ENCODE results near the gene LINS1. TPM values are rescaled to one million over a fixed set of nuclear protein-coding genes. Genes with fewer than 3 reads are reported as not detected.
A peak's percentile ranks its signal among the peaks of the same experiment; 100 is the strongest.

The LINS1 gene, protein sequence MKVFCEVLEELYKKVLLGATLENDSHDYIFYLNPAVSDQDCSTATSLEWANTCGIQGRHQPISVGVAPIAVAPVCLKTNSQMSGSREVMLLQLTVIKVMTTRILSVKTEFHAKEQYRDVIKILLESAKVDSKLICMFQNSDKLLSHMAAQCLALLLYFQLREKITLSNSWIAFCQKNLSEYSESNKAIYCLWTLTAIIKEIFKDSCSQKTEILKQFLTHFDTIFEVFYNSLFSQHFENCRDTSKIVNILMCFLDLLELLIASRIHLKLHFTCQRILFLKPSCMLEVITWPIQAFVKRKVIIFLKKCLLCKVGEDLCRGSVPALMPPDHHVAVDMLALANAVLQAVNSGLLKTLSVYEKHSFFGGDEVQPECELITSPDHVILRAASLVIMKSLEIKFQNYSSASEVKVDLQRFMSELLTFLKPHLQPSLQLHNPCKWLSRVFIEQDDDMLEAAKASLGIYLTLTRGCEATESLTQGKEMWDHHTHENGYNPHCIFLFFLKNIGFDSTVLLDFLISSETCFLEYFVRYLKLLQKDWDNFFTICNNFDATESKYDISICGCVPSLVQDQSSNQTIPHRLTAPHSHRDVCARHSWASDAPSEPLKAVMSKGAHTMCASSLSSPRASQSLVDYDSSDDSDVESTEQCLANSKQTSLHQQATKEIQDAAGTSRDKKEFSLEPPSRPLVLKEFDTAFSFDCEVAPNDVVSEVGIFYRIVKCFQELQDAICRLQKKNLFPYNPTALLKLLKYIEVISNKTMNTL
- 7.2 to 15.7 TPM (median 9.3 TPM) in 3 replicates for total RNA-seq
- long read RNA-seq, partial matches to known transcripts: 0 of 7 reads
- long read RNA-seq, other reads (novel, unspliced or antisense): 7 of 7 reads

DNA sequence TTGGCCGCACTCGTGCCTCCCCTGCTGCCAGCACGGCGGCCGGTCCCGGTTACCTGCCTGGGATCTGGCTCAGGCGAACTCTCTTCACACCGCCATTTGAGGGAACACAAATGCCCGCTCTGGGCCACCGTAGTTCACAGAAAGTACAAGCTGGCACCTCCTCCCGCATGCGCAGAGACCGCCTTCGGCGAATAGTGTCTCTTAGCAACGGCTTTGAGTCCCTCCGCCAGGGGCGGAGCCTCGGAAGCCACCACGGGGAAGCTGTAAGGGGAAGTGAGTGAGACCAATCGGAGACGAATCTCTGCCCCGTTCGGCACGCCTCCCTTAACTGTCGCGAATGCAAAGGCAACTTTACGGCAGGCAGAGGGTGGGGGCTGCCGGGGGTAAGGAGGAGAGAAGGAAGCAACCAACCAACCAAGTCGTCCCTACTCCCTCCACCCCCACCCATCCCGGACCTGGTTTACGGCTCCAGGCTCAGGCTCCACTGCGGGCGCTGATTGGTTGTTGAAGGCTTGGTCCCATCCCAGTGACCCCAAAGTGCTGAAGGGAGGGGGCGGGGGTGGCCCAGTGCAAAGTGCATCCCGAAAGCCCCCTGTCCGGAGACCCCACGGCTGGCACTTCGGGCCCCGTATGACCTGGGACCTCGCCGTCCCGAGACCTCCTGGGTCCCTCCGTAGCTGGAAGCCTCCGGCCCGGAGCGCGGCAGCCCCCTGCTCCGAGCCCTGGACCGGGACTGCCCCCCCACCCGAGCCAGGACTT is at the start of gene LINS1, which contains the start of gene ASB7:
Gene LINS1 (minus strand): TSS at position 121 of the 759 bp plus-strand sequence. CDS start 21,342 bp downstream, outside the sequence.
Gene ASB7 (plus strand): TSS at position 526 of the 759 bp plus-strand sequence. CDS start 9,628 bp downstream, outside the sequence.
- Mint-ChIP-seq H3K4me3 (ENCODE audit: unreplicated experiment) (no peak within 1 kb of the TSS), H3K27me3 (ENCODE audit: low read depth) (no peaks in the 10 kb centered on the region), H3K27ac (ENCODE audit: unreplicated experiment) (peak within 1 kb of the TSS; percentile 93), H3K36me3 (ENCODE audit: low read depth) (peaks cover 4% of the 10 kb centered on the region), H3K4me1 (ENCODE audit: low read depth) (peaks cover 27% of the 10 kb centered on the region), H3K9me3 (ENCODE audit: low read depth) (no peaks in the 10 kb centered on the region)
- TF ChIP-seq, protein P1, sequence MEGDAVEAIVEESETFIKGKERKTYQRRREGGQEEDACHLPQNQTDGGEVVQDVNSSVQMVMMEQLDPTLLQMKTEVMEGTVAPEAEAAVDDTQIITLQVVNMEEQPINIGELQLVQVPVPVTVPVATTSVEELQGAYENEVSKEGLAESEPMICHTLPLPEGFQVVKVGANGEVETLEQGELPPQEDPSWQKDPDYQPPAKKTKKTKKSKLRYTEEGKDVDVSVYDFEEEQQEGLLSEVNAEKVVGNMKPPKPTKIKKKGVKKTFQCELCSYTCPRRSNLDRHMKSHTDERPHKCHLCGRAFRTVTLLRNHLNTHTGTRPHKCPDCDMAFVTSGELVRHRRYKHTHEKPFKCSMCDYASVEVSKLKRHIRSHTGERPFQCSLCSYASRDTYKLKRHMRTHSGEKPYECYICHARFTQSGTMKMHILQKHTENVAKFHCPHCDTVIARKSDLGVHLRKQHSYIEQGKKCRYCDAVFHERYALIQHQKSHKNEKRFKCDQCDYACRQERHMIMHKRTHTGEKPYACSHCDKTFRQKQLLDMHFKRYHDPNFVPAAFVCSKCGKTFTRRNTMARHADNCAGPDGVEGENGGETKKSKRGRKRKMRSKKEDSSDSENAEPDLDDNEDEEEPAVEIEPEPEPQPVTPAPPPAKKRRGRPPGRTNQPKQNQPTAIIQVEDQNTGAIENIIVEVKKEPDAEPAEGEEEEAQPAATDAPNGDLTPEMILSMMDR (IDR thresholded peaks at IDR 0.05): no peak
- peak; percentile 100 for DNase-seq (ENCODE audit: low spot score)

DNA sequence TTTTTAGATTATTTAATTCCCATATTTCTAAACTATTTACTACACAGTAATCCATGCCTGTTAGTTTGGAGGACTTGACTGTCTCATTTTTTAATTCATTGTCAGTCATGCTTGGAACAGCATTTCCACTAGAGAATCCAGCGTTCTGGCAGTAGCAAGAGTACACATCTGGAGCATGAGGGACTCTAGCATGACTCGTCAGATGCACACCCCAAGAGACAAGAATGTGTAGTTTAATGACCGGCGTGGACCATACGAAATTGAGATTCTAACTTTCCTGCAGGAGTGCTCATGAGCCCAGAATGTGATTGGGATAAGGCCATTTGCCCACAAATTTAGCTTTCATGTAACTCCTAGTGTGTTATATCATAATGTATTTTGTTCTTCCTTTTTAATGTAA is 49.3 kb upstream of the LINS1 start:
- H3K4me1 Mint-ChIP-seq (ENCODE audit: low read depth): peaks cover 17% of the 10 kb centered on the region
- TF ChIP-seq, protein P1 (IDR thresholded peaks at IDR 0.05): no peak
- H3K4me3 Mint-ChIP-seq (ENCODE audit: unreplicated experiment): no peak overlapping the region
- DNase-seq (ENCODE audit: low spot score): no peak
- no peaks in the 10 kb centered on the region for H3K27me3 Mint-ChIP-seq (ENCODE audit: low read depth)
- no peaks in the 10 kb centered on the region for H3K9me3 Mint-ChIP-seq (ENCODE audit: low read depth)
- peaks cover 2% of the 10 kb centered on the region for H3K36me3 Mint-ChIP-seq (ENCODE audit: low read depth)
- H3K27ac Mint-ChIP-seq (ENCODE audit: unreplicated experiment): no peak overlapping the region

DNA sequence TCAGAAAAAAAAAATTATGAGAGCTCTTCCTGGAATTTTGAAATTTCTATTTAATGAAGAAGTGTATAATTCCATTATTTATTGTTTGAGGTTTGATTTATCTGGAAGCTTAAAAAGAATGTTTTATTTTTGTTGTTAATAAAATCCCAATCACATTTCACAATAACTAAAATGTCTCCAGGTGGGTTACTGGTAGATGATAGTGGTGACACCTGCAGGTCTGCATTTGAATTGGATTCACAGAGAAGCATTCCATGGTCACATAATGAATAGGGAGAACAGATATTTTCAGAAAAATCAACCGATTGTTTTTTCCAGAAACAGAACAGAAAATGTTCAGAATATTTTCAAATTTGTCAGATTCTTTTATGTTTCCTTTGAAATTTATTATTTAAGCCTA is 48.7 kb upstream of the LINS1 start:
- peaks cover 17% of the 10 kb centered on the region for H3K4me1 Mint-ChIP-seq (ENCODE audit: low read depth)
- peaks cover 2% of the 10 kb centered on the region for H3K36me3 Mint-ChIP-seq (ENCODE audit: low read depth)
- TF ChIP-seq, protein P1 (IDR thresholded peaks at IDR 0.05): peak; percentile 39
- no peaks in the 10 kb centered on the region for H3K9me3 Mint-ChIP-seq (ENCODE audit: low read depth)
- DNase-seq (ENCODE audit: low spot score): no peak
- H3K27ac Mint-ChIP-seq (ENCODE audit: unreplicated experiment): no peak overlapping the region
- H3K4me3 Mint-ChIP-seq (ENCODE audit: unreplicated experiment): no peak overlapping the region
- no peaks in the 10 kb centered on the region for H3K27me3 Mint-ChIP-seq (ENCODE audit: low read depth)

DNA sequence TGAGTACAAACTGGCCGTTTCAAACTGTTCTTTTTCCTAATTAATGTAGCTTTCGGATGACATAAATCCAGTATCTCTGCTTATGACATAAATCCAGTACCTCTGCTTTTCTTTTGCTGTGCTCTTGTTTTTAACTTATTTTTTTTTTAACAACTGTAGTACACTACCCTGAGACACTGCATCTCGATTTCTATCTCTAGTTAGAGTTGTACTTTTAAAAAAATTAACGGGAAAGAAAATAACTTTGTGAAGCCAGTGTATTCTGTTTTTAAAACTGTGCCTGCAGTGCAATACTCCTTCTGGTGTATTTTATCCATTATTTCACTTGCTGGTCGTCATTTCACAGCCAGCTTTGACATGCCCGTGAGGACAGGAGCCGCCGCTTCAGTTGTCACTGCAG is 47.0 kb upstream of the LINS1 start:
- Mint-ChIP-seq H3K27me3 (ENCODE audit: low read depth) (no peaks in the 10 kb centered on the region), H3K4me1 (ENCODE audit: low read depth) (peaks cover 7% of the 10 kb centered on the region), H3K36me3 (ENCODE audit: low read depth) (peaks cover 2% of the 10 kb centered on the region), H3K4me3 (ENCODE audit: unreplicated experiment) (no peak overlapping the region), H3K9me3 (ENCODE audit: low read depth) (no peaks in the 10 kb centered on the region), H3K27ac (ENCODE audit: unreplicated experiment) (no peak overlapping the region)
- DNase-seq (ENCODE audit: low spot score): no peak
- TF ChIP-seq, protein P1 (IDR thresholded peaks at IDR 0.05): no peak

All from chondrocyte (in vitro differentiated cells).